ENCODE measurements around the gene MAN2A1.

Gene MAN2A1

GRCh38 chr5:109907189-109907588 is 217.5 kb downstream of the MAN2A1 start:
- no peak overlapping the region for H3K27ac ChIP-seq (ENCODE audit: low read depth, low read length)
- H3K79me2 ChIP-seq (ENCODE audit: control insufficient read depth, insufficient read depth, low read length, poor library complexity), result no peaks in the 10 kb centered on the region
- H2AK5ac ChIP-seq (ENCODE audit: low read length), result no peak overlapping the region
- no peak for DNase-seq
- H4K8ac ChIP-seq (ENCODE audit: low read depth, low read length), result no peak overlapping the region
- H3K9ac ChIP-seq (ENCODE audit: low read length), result no peak overlapping the region
- H3K18ac ChIP-seq (ENCODE audit: low read length), result no peak overlapping the region
- H3K27me3 ChIP-seq (ENCODE audit: insufficient read depth, low read length), result no peaks in the 10 kb centered on the region
- no CpG with 5 or more reads among the region's 3 CpGs for WGBS (ENCODE audit: extremely low coverage, insufficient coverage, insufficient read length)
- peak overlapping the region; percentile 32 for H4K91ac ChIP-seq (ENCODE audit: low read depth, low read length)
- no peak overlapping the region for H2BK120ac ChIP-seq (ENCODE audit: insufficient read depth, low read length, poor library complexity)
- no peak overlapping the region for H3K4me2 ChIP-seq (ENCODE audit: low read length)
- H3K9me3 ChIP-seq (ENCODE audit: insufficient read depth, low read depth, low read length), result no peaks in the 10 kb centered on the region
- H3K4me3 ChIP-seq (ENCODE audit: low read depth, low read length), result no peak overlapping the region
- H3K4me1 ChIP-seq (ENCODE audit: control insufficient read depth in 1 of 2, insufficient read depth in 2 of 2, low read length in 2 of 2), result peaks cover 0 to 3% of the 10 kb centered on the region in 2 experiments
- H2BK12ac ChIP-seq (ENCODE audit: low read length), result no peak overlapping the region
- H2BK5ac ChIP-seq (ENCODE audit: low read depth, low read length, poor library complexity), result no peak overlapping the region
- H3K79me1 ChIP-seq (ENCODE audit: low read length), result peaks cover 3% of the 10 kb centered on the region
- H3K36me3 ChIP-seq (ENCODE audit: control insufficient read depth in 1 of 2, insufficient read depth in 2 of 2, low read length in 2 of 2), result no peaks in the 10 kb centered on the region
- no peak overlapping the region for H3K4ac ChIP-seq (ENCODE audit: low read depth, low read length)
- no peak overlapping the region for H2AFZ ChIP-seq (ENCODE audit: insufficient read depth, low read length, poor library complexity)
- no peak overlapping the region for H3K23ac ChIP-seq (ENCODE audit: low read length)
- no peak overlapping the region for H4K12ac ChIP-seq (ENCODE audit: low read depth, low read length)
- H3K14ac ChIP-seq (ENCODE audit: low read length), result no peak overlapping the region

- H3K4ac ChIP-seq (ENCODE audit: low read depth, low read length), result no peak overlapping the region
- no peak overlapping the region for H3K18ac ChIP-seq (ENCODE audit: low read length)
- H3K4me3 ChIP-seq (ENCODE audit: low read depth, low read length), result no peak overlapping the region
- no peak overlapping the region for H2BK120ac ChIP-seq (ENCODE audit: insufficient read depth, low read length, poor library complexity)
- H4K91ac ChIP-seq (ENCODE audit: low read depth, low read length), result no peak overlapping the region
- H3K4me2 ChIP-seq (ENCODE audit: low read length), result no peak overlapping the region
- H2AK5ac ChIP-seq (ENCODE audit: low read length), result no peak overlapping the region
- H2BK12ac ChIP-seq (ENCODE audit: low read length), result no peak overlapping the region
- peak in 1 of 2 donors; percentile 8 for DNase-seq
- no peaks in the 10 kb centered on the region for H3K9me3 ChIP-seq (ENCODE audit: insufficient read depth, low read depth, low read length)
- H3K14ac ChIP-seq (ENCODE audit: low read length), result no peak overlapping the region
- no peak overlapping the region for H2AFZ ChIP-seq (ENCODE audit: insufficient read depth, low read length, poor library complexity)
- no peak overlapping the region for H4K8ac ChIP-seq (ENCODE audit: low read depth, low read length)
- no peak overlapping the region for H3K9ac ChIP-seq (ENCODE audit: low read length)
- WGBS (ENCODE audit: extremely low coverage, insufficient coverage, insufficient read length), result no CpG with 5 or more reads among the region's 2 CpGs
- H4K12ac ChIP-seq (ENCODE audit: low read depth, low read length), result no peak overlapping the region
- H2BK5ac ChIP-seq (ENCODE audit: low read depth, low read length, poor library complexity), result no peak overlapping the region
- H3K4me1 ChIP-seq (ENCODE audit: control insufficient read depth in 1 of 2, insufficient read depth in 2 of 2, low read length in 2 of 2), result peaks cover 0 to 8% of the 10 kb centered on the region in 2 experiments
- H3K23ac ChIP-seq (ENCODE audit: low read length), result no peak overlapping the region
- peaks cover 6% of the 10 kb centered on the region for H3K79me1 ChIP-seq (ENCODE audit: low read length)
- no peak overlapping the region for H3K27ac ChIP-seq (ENCODE audit: low read depth, low read length)
- no peaks in the 10 kb centered on the region for H3K36me3 ChIP-seq (ENCODE audit: control insufficient read depth in 1 of 2, insufficient read depth in 2 of 2, low read length in 2 of 2)
- no peaks in the 10 kb centered on the region for H3K27me3 ChIP-seq (ENCODE audit: insufficient read depth, low read length)
- H3K79me2 ChIP-seq (ENCODE audit: control insufficient read depth, insufficient read depth, low read length, poor library complexity), result no peaks in the 10 kb centered on the region
Observed at GRCh38 chr5:109907731-109908130, 218.0 kb downstream of the MAN2A1 start.

- H3K14ac ChIP-seq (ENCODE audit: low read length), result no peak overlapping the region
- H3K27ac ChIP-seq (ENCODE audit: low read depth, low read length), result no peak overlapping the region
- WGBS (ENCODE audit: extremely low coverage, insufficient coverage, insufficient read length), result no CpG with 5 or more reads among the region's 3 CpGs
- H3K79me2 ChIP-seq (ENCODE audit: control insufficient read depth, insufficient read depth, low read length, poor library complexity), result no peaks in the 10 kb centered on the region
- H4K12ac ChIP-seq (ENCODE audit: low read depth, low read length), result no peak overlapping the region
- no peaks in the 10 kb centered on the region for H3K27me3 ChIP-seq (ENCODE audit: insufficient read depth, low read length)
- H3K9ac ChIP-seq (ENCODE audit: low read length), result no peak overlapping the region
- no peak overlapping the region for H3K4ac ChIP-seq (ENCODE audit: low read depth, low read length)
- no peak overlapping the region for H2BK5ac ChIP-seq (ENCODE audit: low read depth, low read length, poor library complexity)
- no peak overlapping the region for H3K4me2 ChIP-seq (ENCODE audit: low read length)
- no peaks in the 10 kb centered on the region for H3K36me3 ChIP-seq (ENCODE audit: control insufficient read depth in 1 of 2, insufficient read depth in 2 of 2, low read length in 2 of 2)
- no peak overlapping the region for H3K18ac ChIP-seq (ENCODE audit: low read length)
- no peak overlapping the region for H2BK12ac ChIP-seq (ENCODE audit: low read length)
- no peak overlapping the region for H2BK120ac ChIP-seq (ENCODE audit: insufficient read depth, low read length, poor library complexity)
- H4K8ac ChIP-seq (ENCODE audit: low read depth, low read length), result no peak overlapping the region
- H3K23ac ChIP-seq (ENCODE audit: low read length), result no peak overlapping the region
- H3K4me3 ChIP-seq (ENCODE audit: low read depth, low read length), result no peak overlapping the region
- H4K91ac ChIP-seq (ENCODE audit: low read depth, low read length), result no peak overlapping the region
- no peak overlapping the region for H2AFZ ChIP-seq (ENCODE audit: insufficient read depth, low read length, poor library complexity)
- DNase-seq, result no peak
- peaks cover 6% of the 10 kb centered on the region for H3K79me1 ChIP-seq (ENCODE audit: low read length)
- no peaks in the 10 kb centered on the region for H3K9me3 ChIP-seq (ENCODE audit: insufficient read depth, low read depth, low read length)
- peaks cover 0 to 9% of the 10 kb centered on the region in 2 experiments for H3K4me1 ChIP-seq (ENCODE audit: control insufficient read depth in 1 of 2, insufficient read depth in 2 of 2, low read length in 2 of 2)
- no peak overlapping the region for H2AK5ac ChIP-seq (ENCODE audit: low read length)
Observed at GRCh38 chr5:109908366-109908765, 218.6 kb downstream of the MAN2A1 start.

- peak overlapping the region; percentile 45 for H3K14ac ChIP-seq (ENCODE audit: low read length)
- DNase-seq, result no peak
- no peaks in the 10 kb centered on the region for H3K36me3 ChIP-seq (ENCODE audit: control insufficient read depth in 1 of 2, insufficient read depth in 2 of 2, low read length in 2 of 2)
- H3K4me3 ChIP-seq (ENCODE audit: low read depth, low read length), result no peak overlapping the region
- H3K23ac ChIP-seq (ENCODE audit: low read length), result no peak overlapping the region
- H3K4me2 ChIP-seq (ENCODE audit: low read length), result no peak overlapping the region
- H3K27ac ChIP-seq (ENCODE audit: low read depth, low read length), result no peak overlapping the region
- peak overlapping the region; percentile 60 for H4K91ac ChIP-seq (ENCODE audit: low read depth, low read length)
- H2AK5ac ChIP-seq (ENCODE audit: low read length), result no peak overlapping the region
- H3K9me3 ChIP-seq (ENCODE audit: insufficient read depth, low read depth, low read length), result no peaks in the 10 kb centered on the region
- no peak overlapping the region for H3K9ac ChIP-seq (ENCODE audit: low read length)
- H2BK12ac ChIP-seq (ENCODE audit: low read length), result peak overlapping the region; percentile 25
- H3K27me3 ChIP-seq (ENCODE audit: insufficient read depth, low read length), result no peaks in the 10 kb centered on the region
- peaks cover 6% of the 10 kb centered on the region for H3K79me1 ChIP-seq (ENCODE audit: low read length)
- no peak overlapping the region for H2BK5ac ChIP-seq (ENCODE audit: low read depth, low read length, poor library complexity)
- H2AFZ ChIP-seq (ENCODE audit: insufficient read depth, low read length, poor library complexity), result no peak overlapping the region
- H4K12ac ChIP-seq (ENCODE audit: low read depth, low read length), result no peak overlapping the region
- no peak overlapping the region for H4K8ac ChIP-seq (ENCODE audit: low read depth, low read length)
- H3K4me1 ChIP-seq (ENCODE audit: control insufficient read depth in 1 of 2, insufficient read depth in 2 of 2, low read length in 2 of 2), result peaks cover 0 to 9% of the 10 kb centered on the region in 2 experiments
- no peaks in the 10 kb centered on the region for H3K79me2 ChIP-seq (ENCODE audit: control insufficient read depth, insufficient read depth, low read length, poor library complexity)
- no peak overlapping the region for H3K18ac ChIP-seq (ENCODE audit: low read length)
- WGBS (ENCODE audit: extremely low coverage, insufficient coverage, insufficient read length), result no CpG with 5 or more reads among the region's 5 CpGs
- no peak overlapping the region for H2BK120ac ChIP-seq (ENCODE audit: insufficient read depth, low read length, poor library complexity)
- no peak overlapping the region for H3K4ac ChIP-seq (ENCODE audit: low read depth, low read length)
Observed at GRCh38 chr5:109910874-109911273, 221.1 kb downstream of the MAN2A1 start.

Measured in trophoblast cell (in vitro differentiated cells and primary cell).